IMR-90 (cell line): ENCODE results near the gene SCG5. TPM values are rescaled to one million over a fixed set of nuclear protein-coding genes. Genes with fewer than 3 reads are reported as not detected.

Experiments
- ATAC-seq: fragments of 200-7000 bp; cut with Tn5 transposase; 2 replicates; pipeline ENCODE4 v1.9.1; 2020; ENCODE audit warnings: low read depth, mild to moderate bottlenecking, moderate library complexity
- BruUV-seq: library from RNA; stranded (reverse); fragments of 400-500 nt; replicated peaks from 2 replicates; lab custom pipeline; 2021; lab: Mats Ljungman, UMichigan
- CTCF ChIA-PET: fragments of 300-600 bp; formaldehyde crosslinking; extraction: SDS; loops from one replicate; lab custom pipeline; 2021; ENCODE audit warnings: antibody characterized with exemption; lab: Yijun Ruan, JAX
- POLR2A ChIA-PET: fragments of 300-600 bp; sonication (Branson Sonifier 250); formaldehyde crosslinking; loops from one replicate; lab custom pipeline; 2022; ENCODE audit warnings: antibody characterized with exemption; ENCODE audit not compliant: unreplicated experiment; lab: Charles Lee
- DNase-seq: peaks from one replicate; pipeline ENCODE4 v3.0.0; 2013
- H2AFZ ChIP-seq: replicated peaks from 2 replicates; pipeline ENCODE3; 2013; ENCODE audit warnings: low read length, mild to moderate bottlenecking; ENCODE audit not compliant: poor library complexity
- H2AK5ac ChIP-seq: 2 replicates; pipeline ENCODE4 v1.6.1; 2013; ENCODE audit warnings: low read depth, low read length, inconsistent platforms
- H2AK9ac ChIP-seq: replicated peaks from 2 replicates; pipeline ENCODE3; 2013; ENCODE audit warnings: mild to moderate bottlenecking, low read depth, low read length, moderate library complexity; ENCODE audit not compliant: poor library complexity
- H2BK120ac ChIP-seq: 2 replicates; pipeline ENCODE4 v1.6.1; 2013; ENCODE audit warnings: low read depth, low read length, inconsistent platforms
- H2BK15ac ChIP-seq: 3 replicates; pipeline ENCODE4 v1.6.1; 2013; ENCODE audit warnings: low read depth, low read length, inconsistent platforms
- H2BK20ac ChIP-seq: 2 replicates; pipeline ENCODE4 v1.6.1; 2013; ENCODE audit warnings: low read depth, mild to moderate bottlenecking, inconsistent platforms, low read length, moderate library complexity
- H2BK5ac ChIP-seq: 2 replicates; pipeline ENCODE4 v1.6.1; 2013; ENCODE audit warnings: mild to moderate bottlenecking, low read depth, low read length, inconsistent platforms; ENCODE audit not compliant: poor library complexity, severe bottlenecking
- H3K14ac ChIP-seq: replicated peaks from 2 replicates; pipeline ENCODE4 v1.6.1; 2013; ENCODE audit warnings: low read depth, low read length, inconsistent platforms
- H3K18ac ChIP-seq: 2 replicates; pipeline ENCODE4 v1.6.1; 2013; ENCODE audit warnings: low read depth, low read length, control low read depth
- H3K23ac ChIP-seq: 2 replicates; pipeline ENCODE4 v1.6.1; 2013; ENCODE audit warnings: low read depth, low read length, inconsistent platforms
- H3K27ac ChIP-seq: 2 replicates; pipeline ENCODE4 v1.5.1; 2013; ENCODE audit warnings: mild to moderate bottlenecking, control low read depth, low read length; ENCODE audit not compliant: insufficient read depth
- H3K27me3 ChIP-seq: 2 replicates; pipeline ENCODE4 v1.6.1; 2013; ENCODE audit warnings: low read length; ENCODE audit not compliant: control insufficient read depth, insufficient read depth
- H3K36me3 ChIP-seq: 2 replicates; pipeline ENCODE4 v1.6.1; 2013; ENCODE audit warnings: low read length, mixed read lengths; ENCODE audit not compliant: control insufficient read depth, insufficient read depth
- H3K4ac ChIP-seq: 2 replicates; pipeline ENCODE4 v1.6.1; 2013; ENCODE audit warnings: low read depth, low read length, inconsistent platforms
- H3K4me1 ChIP-seq: 2 replicates; pipeline ENCODE4 v1.6.1; 2013; ENCODE audit warnings: low read length, mixed read lengths; ENCODE audit not compliant: control insufficient read depth, insufficient read depth
- H3K4me2 ChIP-seq: 2 replicates; pipeline ENCODE4 v1.6.1; 2013; ENCODE audit warnings: low read depth, mild to moderate bottlenecking, control low read depth, low read length, moderate library complexity
- H3K4me3 ChIP-seq: 2 replicates; pipeline ENCODE4 v1.5.1; 2013; ENCODE audit warnings: low read depth, mild to moderate bottlenecking, control low read depth, low read length, moderate library complexity; ENCODE audit not compliant: insufficient read depth
- H3K56ac ChIP-seq: 2 replicates; pipeline ENCODE4 v1.6.1; 2013; ENCODE audit warnings: low read length, inconsistent platforms; ENCODE audit not compliant: insufficient read depth; ENCODE audit errors: extremely low read depth
- H3K79me1 ChIP-seq, 2 experiments: 2 replicates each; pipeline ENCODE4 v1.6.1; 2013; ENCODE audit warnings: low read length in 2 of 2, inconsistent platforms in 1 of 2, low read depth in 1 of 2
- H3K9ac ChIP-seq: 2 replicates; pipeline ENCODE4 v1.6.1; 2013; ENCODE audit warnings: low read depth, low read length, control low read depth
- H3K9me1 ChIP-seq: 2 replicates; pipeline ENCODE4 v1.6.1; 2013; ENCODE audit warnings: low read length, inconsistent platforms; ENCODE audit not compliant: insufficient read depth
- H3K9me3 ChIP-seq: 2 replicates; pipeline ENCODE4 v1.6.1; 2013; ENCODE audit warnings: low read length; ENCODE audit not compliant: control insufficient read depth, insufficient read depth
- H4K20me1 ChIP-seq: 2 replicates; pipeline ENCODE4 v1.6.1; 2013; ENCODE audit warnings: low read length, inconsistent platforms; ENCODE audit not compliant: insufficient read depth
- H4K5ac ChIP-seq: 2 replicates; pipeline ENCODE4 v1.6.1; 2013; ENCODE audit warnings: mild to moderate bottlenecking, low read depth, low read length, control low read depth
- H4K8ac ChIP-seq, 2 experiments: 2 replicates each; pipeline ENCODE4 v1.6.1; 2013; ENCODE audit warnings: low read depth in 2 of 2, low read length in 2 of 2, control low read depth in 1 of 2, inconsistent platforms in 1 of 2
- H4K91ac ChIP-seq: 2 replicates; pipeline ENCODE4 v1.6.1; 2013; ENCODE audit warnings: low read depth, low read length, inconsistent platforms; ENCODE audit not compliant: insufficient read depth
- CEBPB ChIP-seq: IDR thresholded peaks from 2 replicates; pipeline ENCODE4 v1.6.1; 2012; ENCODE audit warnings: low read depth, low read length, improper control_type of control experiment
- CTCF ChIP-seq: conservative IDR thresholded peaks from 2 replicates; pipeline ENCODE4 v1.5.1; 2012; ENCODE audit warnings: mild to moderate bottlenecking, low read depth, low read length, improper control_type of control experiment
- FOS ChIP-seq: fragments of 150-350 bp; IDR thresholded peaks from 2 replicates; pipeline ENCODE4 v1.6.1; 2016; ENCODE audit warnings: low read depth, low read length
- MAZ ChIP-seq: IDR thresholded peaks from 2 replicates; pipeline ENCODE4 v1.6.1; 2012; ENCODE audit warnings: low read depth, mild to moderate bottlenecking, low read length, improper control_type of control experiment, moderate library complexity, borderline replicate concordance
- RAD21 ChIP-seq: IDR thresholded peaks from 2 replicates; pipeline ENCODE4 v1.6.1; 2012; ENCODE audit warnings: low read length, improper control_type of control experiment
- RCOR1 ChIP-seq: IDR thresholded peaks from 2 replicates; pipeline ENCODE4 v1.6.1; 2012; ENCODE audit warnings: mild to moderate bottlenecking, low read length, improper control_type of control experiment; ENCODE audit not compliant: insufficient replicate concordance
- WGBS, 2 experiments: methylation state at CpG; one replicate each; pipeline versions ENCODE4 v1.1.5 to v1.1.7; 2013; ENCODE audit warnings: missing lambda C conversion rate in 2 of 2; ENCODE audit not compliant: insufficient read length in 1 of 2; ENCODE audit errors: extremely low coverage in 2 of 2; 5-methylcytosine and 5-hydroxymethylcytosine counted together
- dilution Hi-C: fragments of 300-500 bp; cut with HindIII; formaldehyde crosslinking; loops from one replicate; pipeline ENCODE4 v1.14.3; 2018; ENCODE audit warnings: low sequenced_read_pairs; ENCODE audit not compliant: unreplicated experiment
- in situ Hi-C: fragments of 300-500 bp; cut with MboI; formaldehyde crosslinking; loops from 3 replicates; pipeline ENCODE4 v1.14.3; 2019; ENCODE audit warnings: low sequenced_read_pairs, inconsistent platforms, mixed read lengths
- intact Hi-C: fragments of 100-400 bp; cut with micrococcal nuclease; formaldehyde crosslinking; loops from 2 replicates; pipeline ENCODE4 v1.10.0; 2022
- polyA plus RNA-seq, 3 experiments: library from polyadenylated mRNA; depleted of rRNA; stranded (reverse); fragments of >200 nt; gene quantifications; 2 replicates each; pipeline ENCODE4 v1.2.3, GENCODE V29; 2012; ENCODE audit warnings: low replicate concordance in 1 of 3
- total RNA-seq: library from RNA; depleted of rRNA; stranded (reverse); fragments of >200 nt; gene quantifications from 2 replicates; pipeline ENCODE4 v1.2.3, GENCODE V29; 2012
- TF ChIP-seq, protein P1 (sequence below): fragments of 150-350 bp; IDR thresholded peaks from 2 replicates; pipeline ENCODE4 v1.6.1; 2017; ENCODE audit warnings: mild to moderate bottlenecking, antibody characterized with exemption, low read length, low read depth

SCG5 gene
- total and polyA plus RNA-seq, 2 of the 4 experiments (the other 2 are of a cell fraction), result 7.9 to 16.8 TPM

DNA sequence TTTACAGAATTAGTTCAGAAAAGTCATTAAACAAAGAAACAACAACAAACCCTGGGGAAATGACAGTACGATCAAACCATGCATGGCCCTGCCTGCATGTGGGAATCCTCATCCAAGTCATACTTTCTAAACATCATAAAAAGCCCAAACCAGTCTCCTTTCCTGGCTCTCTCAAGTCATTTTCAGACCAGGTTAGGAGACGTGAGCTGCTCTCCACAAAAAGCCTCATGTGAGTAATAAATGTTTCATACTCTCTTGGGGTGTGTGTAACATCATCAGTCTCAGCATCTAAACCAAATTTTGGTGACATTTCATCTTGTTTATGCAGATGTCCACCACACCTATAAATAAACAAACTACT lies 95.2 kb downstream of the SCG5 start:
- in situ Hi-C loops (no loop called here), dilution Hi-C loops (no loop called here), intact Hi-C loops (no loop called here)
- no peak overlapping the region for H3K23ac ChIP-seq
- peaks cover 2% of the 10 kb centered on the region; the same call in 1 of the 2 replicates for H3K9me3 ChIP-seq
- no peaks in the 10 kb centered on the region for H3K27me3 ChIP-seq
- H3K4ac ChIP-seq, result no peak overlapping the region
- H3K27ac ChIP-seq, result no peak overlapping the region
- H3K9ac ChIP-seq, result no peak overlapping the region
- H4K5ac ChIP-seq, result no peak overlapping the region
- peaks cover 34% of the 10 kb centered on the region for H3K36me3 ChIP-seq
- no TSS peak for BruUV-seq
- H2AFZ ChIP-seq, result no peak overlapping the region
- H2AK9ac ChIP-seq, result no peak overlapping the region
- no peak overlapping the region for H3K14ac ChIP-seq
- H2BK5ac ChIP-seq, result peak overlapping the region; percentile 1
- TF ChIP-seq FOS (no peak), CEBPB (no peak), MAZ (no peak), CTCF (no peak), RAD21 (no peak), RCOR1 (no peak)
- TF ChIP-seq, protein P1, sequence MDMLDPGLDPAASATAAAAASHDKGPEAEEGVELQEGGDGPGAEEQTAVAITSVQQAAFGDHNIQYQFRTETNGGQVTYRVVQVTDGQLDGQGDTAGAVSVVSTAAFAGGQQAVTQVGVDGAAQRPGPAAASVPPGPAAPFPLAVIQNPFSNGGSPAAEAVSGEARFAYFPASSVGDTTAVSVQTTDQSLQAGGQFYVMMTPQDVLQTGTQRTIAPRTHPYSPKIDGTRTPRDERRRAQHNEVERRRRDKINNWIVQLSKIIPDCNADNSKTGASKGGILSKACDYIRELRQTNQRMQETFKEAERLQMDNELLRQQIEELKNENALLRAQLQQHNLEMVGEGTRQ, result no peak
- H4K91ac ChIP-seq, result no peak overlapping the region
- peaks cover 10 to 18% of the 10 kb centered on the region in 2 experiments for H3K79me1 ChIP-seq
- no peak overlapping the region for H2BK120ac ChIP-seq
- no peak; the same call in 1 of the 2 replicates for ATAC-seq
- no peak overlapping the region for H3K18ac ChIP-seq
- H3K4me1 ChIP-seq, result no peaks in the 10 kb centered on the region
- CTCF ChIA-PET, result interaction anchor here (1.4 kb wide), 1 partner anchor 8 kb away, joined by 4 read pairs; no protein-coding TSS in a partner anchor
- POLR2A ChIA-PET, result no interaction called here
- H3K9me1 ChIP-seq, result 0 out of 2 replicates have a peak, but pooled peaks cover 3% of the 10 kb centered on the region
- H3K4me3 ChIP-seq, result no peak overlapping the region
- H2AK5ac ChIP-seq, result no peak overlapping the region
- no peak overlapping the region for H2BK15ac ChIP-seq
- WGBS, 2 experiments, result no CpG with 5 or more reads among the region's 2 CpGs
- peak overlapping the region in 1 of 2 experiments; percentile 44; a peak in 1 of 4 replicates for H4K8ac ChIP-seq
- no peak overlapping the region for H3K56ac ChIP-seq
- H3K4me2 ChIP-seq, result no peak overlapping the region
- peak; percentile 58 for DNase-seq
- no peak overlapping the region for H2BK20ac ChIP-seq
- H4K20me1 ChIP-seq, result peaks cover 35% of the 10 kb centered on the region
